Measurements from ENCODE around the gene MTARC2. TPM values are rescaled to one million over a fixed set of nuclear protein-coding genes. Genes with fewer than 3 reads are reported as not detected.

The MTARC2 gene
- total and polyA plus RNA-seq, 2 of the 4 experiments (the other 2 are of a cell fraction) = 0.36 to 2.6 TPM

DNA sequence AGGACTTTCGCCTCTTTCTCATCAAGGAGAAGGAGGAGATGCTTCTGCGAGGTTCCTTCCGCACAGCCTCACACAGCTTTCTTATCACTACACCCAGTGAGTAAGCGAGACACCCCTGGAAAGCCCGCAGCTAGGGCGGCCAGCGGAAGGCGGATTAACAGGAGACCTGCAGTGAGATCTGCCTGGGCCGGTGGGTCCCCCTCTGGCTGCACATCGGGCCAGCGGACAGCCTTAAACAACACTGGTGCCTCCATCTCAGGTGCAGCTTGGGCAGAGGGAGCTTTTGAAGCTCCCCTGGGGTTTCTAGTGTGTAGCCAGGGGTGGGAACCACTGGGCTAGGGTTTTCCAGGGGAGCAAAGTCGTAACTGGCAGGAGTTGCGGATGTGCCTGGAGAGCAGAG lies 21.1 kb downstream of the MTARC2 start:
- no peak overlapping the region for H2BK20ac ChIP-seq (ENCODE audit: low read depth, low read length)
- H3K18ac ChIP-seq (ENCODE audit: low read depth, low read length) = no peak overlapping the region
- WGBS, 2 experiments (ENCODE audit: extremely low coverage in 2 of 2, insufficient read length in 1 of 2) = 100% methylated on average over 2 of the region's 13 CpGs; no CpG with 5 or more reads in 1 of the 2 experiments
- ChIA-PET CTCF (interaction anchor here (0.6 kb wide), 1 partner anchor 9 kb away, joined by 4 read pairs; no protein-coding TSS in a partner anchor), POLR2A (ENCODE audit: unreplicated experiment) (no interaction called here)
- dilution Hi-C loops (cut with HindIII; ENCODE audit: low sequenced_read_pairs, unreplicated experiment) = no loop called here
- H2AFZ ChIP-seq (replicated peaks; ENCODE audit: low read length, poor library complexity) = no peak overlapping the region
- H3K27me3 ChIP-seq (ENCODE audit: control insufficient read depth, insufficient read depth, low read length) = no peaks in the 10 kb centered on the region
- no peaks in the 10 kb centered on the region; the same call in 1 of the 2 replicates for H3K9me1 ChIP-seq (ENCODE audit: insufficient read depth, low read length)
- no peak overlapping the region for H2AK5ac ChIP-seq (ENCODE audit: low read depth, low read length)
- DNase-seq = no peak
- TF ChIP-seq RFX5 (IDR thresholded peaks at IDR 0.05; ENCODE audit: low read depth, low read length) = no peak
- TF ChIP-seq CEBPB (IDR thresholded peaks at IDR 0.05; ENCODE audit: low read depth, low read length) = no peak
- TF ChIP-seq MAFK (IDR thresholded peaks at IDR 0.05; ENCODE audit: low read depth, low read length) = no peak
- TF ChIP-seq BHLHE40 (IDR thresholded peaks at IDR 0.05; ENCODE audit: low read depth, low read length) = no peak
- TF ChIP-seq FOS (IDR thresholded peaks at IDR 0.05; ENCODE audit: low read depth, low read length) = no peak
- TF ChIP-seq NFE2L2 (IDR thresholded peaks at IDR 0.05; ENCODE audit: low read depth, low read length) = no peak
- no peak for TF ChIP-seq MXI1 (IDR thresholded peaks at IDR 0.05; ENCODE audit: borderline replicate concordance, low read depth, low read length)
- no peak for TF ChIP-seq RAD21 (IDR thresholded peaks at IDR 0.05; ENCODE audit: low read length)
- no peak for TF ChIP-seq MAZ (IDR thresholded peaks at IDR 0.05; ENCODE audit: borderline replicate concordance, low read depth, low read length)
- no peak for TF ChIP-seq CHD1 (IDR thresholded peaks at IDR 0.05; ENCODE audit: low read depth, low read length)
- TF ChIP-seq ELK1 (IDR thresholded peaks at IDR 0.05; ENCODE audit: borderline replicate concordance, low read depth, low read length) = no peak
- TF ChIP-seq SMC3 (IDR thresholded peaks at IDR 0.05; ENCODE audit: low read depth, low read length) = no peak
- TF ChIP-seq, protein P1, sequence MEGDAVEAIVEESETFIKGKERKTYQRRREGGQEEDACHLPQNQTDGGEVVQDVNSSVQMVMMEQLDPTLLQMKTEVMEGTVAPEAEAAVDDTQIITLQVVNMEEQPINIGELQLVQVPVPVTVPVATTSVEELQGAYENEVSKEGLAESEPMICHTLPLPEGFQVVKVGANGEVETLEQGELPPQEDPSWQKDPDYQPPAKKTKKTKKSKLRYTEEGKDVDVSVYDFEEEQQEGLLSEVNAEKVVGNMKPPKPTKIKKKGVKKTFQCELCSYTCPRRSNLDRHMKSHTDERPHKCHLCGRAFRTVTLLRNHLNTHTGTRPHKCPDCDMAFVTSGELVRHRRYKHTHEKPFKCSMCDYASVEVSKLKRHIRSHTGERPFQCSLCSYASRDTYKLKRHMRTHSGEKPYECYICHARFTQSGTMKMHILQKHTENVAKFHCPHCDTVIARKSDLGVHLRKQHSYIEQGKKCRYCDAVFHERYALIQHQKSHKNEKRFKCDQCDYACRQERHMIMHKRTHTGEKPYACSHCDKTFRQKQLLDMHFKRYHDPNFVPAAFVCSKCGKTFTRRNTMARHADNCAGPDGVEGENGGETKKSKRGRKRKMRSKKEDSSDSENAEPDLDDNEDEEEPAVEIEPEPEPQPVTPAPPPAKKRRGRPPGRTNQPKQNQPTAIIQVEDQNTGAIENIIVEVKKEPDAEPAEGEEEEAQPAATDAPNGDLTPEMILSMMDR (conservative IDR thresholded peaks at IDR 0.05; ENCODE audit: low read depth, low read length) = no peak
- no peak for TF ChIP-seq POLR2A (IDR thresholded peaks at IDR 0.05; ENCODE audit: low read depth, low read length)
- TF ChIP-seq RCOR1 (IDR thresholded peaks at IDR 0.05; ENCODE audit: insufficient replicate concordance, low read length) = no peak
- TF ChIP-seq, protein P2, sequence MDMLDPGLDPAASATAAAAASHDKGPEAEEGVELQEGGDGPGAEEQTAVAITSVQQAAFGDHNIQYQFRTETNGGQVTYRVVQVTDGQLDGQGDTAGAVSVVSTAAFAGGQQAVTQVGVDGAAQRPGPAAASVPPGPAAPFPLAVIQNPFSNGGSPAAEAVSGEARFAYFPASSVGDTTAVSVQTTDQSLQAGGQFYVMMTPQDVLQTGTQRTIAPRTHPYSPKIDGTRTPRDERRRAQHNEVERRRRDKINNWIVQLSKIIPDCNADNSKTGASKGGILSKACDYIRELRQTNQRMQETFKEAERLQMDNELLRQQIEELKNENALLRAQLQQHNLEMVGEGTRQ (IDR thresholded peaks at IDR 0.05; ENCODE audit: low read depth, low read length) = no peak
- no peak overlapping the region for H4K91ac ChIP-seq (ENCODE audit: insufficient read depth, low read depth, low read length)
- no TSS peak for BruUV-seq (replicated peaks)
- H4K5ac ChIP-seq (ENCODE audit: low read depth, low read length) = no peak overlapping the region
- no peak overlapping the region for H3K4ac ChIP-seq (ENCODE audit: low read depth, low read length)
- in situ Hi-C loops (cut with MboI; ENCODE audit: low sequenced_read_pairs) = no loop called here
- H3K23ac ChIP-seq (ENCODE audit: low read depth, low read length) = no peak overlapping the region
- H2BK5ac ChIP-seq (ENCODE audit: low read depth, low read length, poor library complexity, severe bottlenecking) = no peak overlapping the region
- H3K4me2 ChIP-seq (ENCODE audit: low read depth, low read length) = no peak overlapping the region
- H3K14ac ChIP-seq (replicated peaks; ENCODE audit: low read depth, low read length) = no peak overlapping the region
- no peaks in the 10 kb centered on the region; the same call in 1 of the 2 replicates for H3K4me1 ChIP-seq (ENCODE audit: control insufficient read depth, insufficient read depth, low read length)
- H3K79me1 ChIP-seq (ENCODE audit: low read depth in 1 of 2, low read length in 2 of 2) = no peaks in the 10 kb centered on the region
- no peak for ATAC-seq (ENCODE audit: low read depth)
- no peak overlapping the region for H3K9ac ChIP-seq (ENCODE audit: low read depth, low read length)
- H4K20me1 ChIP-seq (ENCODE audit: insufficient read depth, low read length) = no peaks in the 10 kb centered on the region
- peaks cover 3% of the 10 kb centered on the region for H3K36me3 ChIP-seq (ENCODE audit: control insufficient read depth, insufficient read depth, low read length)
- intact Hi-C loops (cut with micrococcal nuclease) = no loop called here
- no peak overlapping the region for H2BK120ac ChIP-seq (ENCODE audit: low read depth, low read length)
- no peak overlapping the region for H4K8ac ChIP-seq (ENCODE audit: low read depth in 2 of 2, low read length in 2 of 2)
- no peak overlapping the region for H2AK9ac ChIP-seq (replicated peaks; ENCODE audit: low read depth, low read length, poor library complexity)
- H3K27ac ChIP-seq (ENCODE audit: insufficient read depth, low read length) = no peak overlapping the region
- no peak overlapping the region for H3K4me3 ChIP-seq (ENCODE audit: insufficient read depth, low read depth, low read length)
- no peak overlapping the region for H3K56ac ChIP-seq (ENCODE audit: extremely low read depth, insufficient read depth, low read length)
- H3K9me3 ChIP-seq (ENCODE audit: control insufficient read depth, insufficient read depth, low read length) = no peaks in the 10 kb centered on the region
- H2BK15ac ChIP-seq (ENCODE audit: low read depth, low read length) = no peak overlapping the region
